GM18508 (cell line): ENCODE measurements around the gene PERCC1.

Source experiments
- ATAC-seq: cut with Tn5 transposase; IDR thresholded peaks from one replicate; pipeline ENCODE4 v1.9.1; 2021; ENCODE audit warnings: moderate number of reproducible peaks; ENCODE audit not compliant: insufficient read depth, unreplicated experiment

Gene PERCC1

DNA sequence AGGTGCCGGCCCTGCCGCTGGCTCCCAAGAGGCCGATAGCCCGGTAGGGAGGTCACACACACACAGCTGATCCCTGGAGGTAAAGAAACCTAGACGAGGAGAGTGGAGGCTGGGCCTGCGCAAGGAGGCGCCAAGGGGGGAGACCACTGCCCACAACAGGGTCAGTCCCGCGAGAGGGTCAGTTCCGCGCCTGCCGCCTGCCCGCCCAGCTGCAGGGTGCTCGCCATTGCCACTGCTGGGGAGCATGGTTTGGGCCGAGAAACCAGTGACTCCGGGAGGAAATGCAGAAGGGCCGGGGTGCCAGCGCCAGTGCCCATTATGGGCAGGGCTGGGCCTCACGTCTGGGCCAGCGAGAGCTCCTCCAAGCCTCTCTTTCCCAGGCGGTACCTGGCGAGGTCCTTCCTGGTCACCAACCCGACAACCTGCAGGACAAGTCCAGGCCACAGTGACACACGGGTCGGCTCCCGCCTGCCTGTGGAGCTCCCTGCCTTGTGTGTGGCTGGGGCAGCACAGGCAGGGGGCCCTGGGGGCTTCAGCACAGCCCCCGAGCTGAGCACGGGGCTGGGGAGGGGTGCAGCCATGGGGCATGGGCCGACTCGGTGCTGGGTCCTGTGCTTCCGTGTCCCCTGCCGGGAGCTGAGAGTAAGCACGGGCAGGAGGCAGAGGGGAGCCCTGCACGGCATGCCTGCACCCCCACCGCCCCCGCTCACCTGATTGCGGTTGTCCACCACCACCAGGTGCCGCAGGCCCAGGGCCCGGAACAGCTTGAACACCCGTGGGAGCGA lies 15.6 kb downstream of the PERCC1 start:
- ATAC-seq: no peak

DNA sequence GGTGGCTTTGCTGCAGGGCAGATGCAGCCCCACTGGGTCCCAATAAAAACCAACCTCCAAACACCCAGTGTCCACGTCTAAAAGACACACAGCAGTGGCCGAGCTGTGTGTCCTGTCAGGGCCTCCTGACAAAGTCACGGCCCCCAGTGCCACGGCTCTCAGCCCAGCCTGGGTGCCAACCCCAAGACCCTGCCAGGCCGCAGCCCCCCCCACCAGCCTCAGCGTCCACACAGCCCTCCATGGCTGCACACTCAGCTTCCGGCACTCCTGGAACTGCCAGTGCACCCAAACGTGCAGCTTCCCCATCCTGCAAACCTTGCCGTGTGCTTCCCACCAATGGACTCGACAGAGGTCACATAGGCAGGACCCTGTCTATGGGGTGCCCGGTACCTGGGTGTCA lies 17.1 kb downstream of the PERCC1 start:
- no peak for ATAC-seq

DNA sequence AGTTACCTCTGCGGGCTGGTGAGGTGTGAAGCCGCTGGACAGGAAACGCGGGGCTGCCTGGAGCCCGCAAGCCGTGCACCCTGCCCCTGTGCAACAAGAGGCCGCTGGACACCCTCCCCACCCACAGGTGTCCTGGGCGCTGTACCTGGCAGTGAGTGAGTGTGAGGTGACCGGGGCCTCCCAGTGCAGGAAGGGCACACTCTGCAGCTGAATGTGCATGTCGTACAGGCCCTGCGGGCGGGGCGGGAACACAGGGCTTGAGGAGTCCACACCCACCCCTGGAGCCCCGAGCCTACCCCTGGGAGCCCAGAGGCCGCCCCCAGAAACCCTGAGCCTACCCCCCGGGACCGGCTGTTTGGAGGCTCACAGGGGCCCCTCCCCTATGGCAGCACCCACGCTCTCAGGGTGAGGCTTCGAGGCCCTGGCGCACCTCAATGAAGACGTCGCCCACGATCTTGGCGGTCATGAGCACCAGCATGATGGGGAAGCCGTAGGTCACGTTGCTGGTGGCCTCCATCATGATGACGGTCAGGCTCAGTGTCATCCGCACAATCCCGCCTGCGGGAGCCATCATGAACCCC lies 17.7 kb downstream of the PERCC1 start:
- ATAC-seq: no peak

DNA sequence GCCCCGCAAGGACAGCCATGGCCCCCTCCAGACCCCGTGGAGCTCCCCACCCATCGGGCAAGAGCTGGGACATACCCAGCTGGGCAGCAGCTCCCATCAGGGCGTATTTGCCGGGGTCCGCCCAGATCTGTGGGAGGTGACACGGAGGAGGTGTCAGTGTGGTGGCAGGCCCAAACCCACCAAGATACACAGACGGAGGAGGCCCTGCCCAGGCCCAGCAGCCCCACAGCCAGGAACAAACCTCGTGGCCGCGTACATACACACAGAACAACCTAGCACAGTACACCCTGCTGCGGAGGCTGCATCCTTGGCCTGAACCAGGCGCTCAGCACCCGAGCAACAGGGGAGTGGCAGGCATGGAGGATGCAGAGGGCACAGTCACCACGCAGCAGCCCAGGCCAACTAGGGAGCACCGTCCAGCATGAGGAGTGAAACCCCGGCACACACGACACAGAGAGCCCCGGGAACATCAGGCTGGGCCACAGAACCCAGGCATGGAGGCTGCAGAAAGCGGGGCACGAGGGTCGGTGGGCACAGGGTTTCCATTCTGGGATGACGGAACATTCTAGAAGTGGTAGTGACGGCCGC lies 18.4 kb downstream of the PERCC1 start:
- ATAC-seq: no peak

DNA sequence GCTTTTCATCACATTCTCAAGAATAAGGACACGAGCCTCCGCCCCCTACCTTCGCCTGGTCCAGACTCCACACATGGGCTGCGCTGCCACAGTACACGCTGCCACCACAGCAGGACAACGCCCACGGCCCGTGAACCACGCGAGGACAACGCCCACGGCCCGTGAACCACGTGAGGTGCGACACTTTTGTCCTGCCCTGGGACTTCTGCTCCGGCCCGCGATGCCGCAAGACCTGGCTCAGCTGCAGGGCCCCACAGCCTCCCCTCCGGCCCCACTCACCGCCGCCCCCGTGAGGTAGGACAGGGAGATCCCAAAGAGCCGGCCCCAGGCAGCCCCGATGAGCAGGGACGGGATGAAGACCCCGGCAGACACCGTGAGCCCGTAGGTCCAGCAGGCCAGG lies 19.3 kb downstream of the PERCC1 start:
- no peak for ATAC-seq

DNA sequence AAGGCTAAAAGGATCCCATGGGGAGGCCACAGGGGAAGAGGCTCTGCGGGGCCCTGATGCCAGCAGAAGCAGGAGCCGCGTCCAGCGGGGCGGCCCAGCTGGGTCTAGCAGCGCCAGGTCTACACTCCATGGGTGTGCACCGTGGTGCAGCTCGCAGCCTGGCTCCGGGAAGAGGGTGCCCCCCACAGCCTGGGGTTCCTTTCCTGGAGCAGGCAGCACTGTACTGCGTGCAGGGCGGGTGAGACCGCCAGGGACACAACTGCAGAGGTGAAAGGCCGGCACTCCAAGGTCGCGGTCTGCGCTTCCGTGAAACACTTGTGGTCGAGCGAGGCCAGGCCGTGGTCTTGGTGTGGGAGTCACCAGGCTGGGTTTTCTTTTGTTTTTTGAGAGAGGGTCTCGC lies 20.0 kb downstream of the PERCC1 start:
- ATAC-seq: no peak

DNA sequence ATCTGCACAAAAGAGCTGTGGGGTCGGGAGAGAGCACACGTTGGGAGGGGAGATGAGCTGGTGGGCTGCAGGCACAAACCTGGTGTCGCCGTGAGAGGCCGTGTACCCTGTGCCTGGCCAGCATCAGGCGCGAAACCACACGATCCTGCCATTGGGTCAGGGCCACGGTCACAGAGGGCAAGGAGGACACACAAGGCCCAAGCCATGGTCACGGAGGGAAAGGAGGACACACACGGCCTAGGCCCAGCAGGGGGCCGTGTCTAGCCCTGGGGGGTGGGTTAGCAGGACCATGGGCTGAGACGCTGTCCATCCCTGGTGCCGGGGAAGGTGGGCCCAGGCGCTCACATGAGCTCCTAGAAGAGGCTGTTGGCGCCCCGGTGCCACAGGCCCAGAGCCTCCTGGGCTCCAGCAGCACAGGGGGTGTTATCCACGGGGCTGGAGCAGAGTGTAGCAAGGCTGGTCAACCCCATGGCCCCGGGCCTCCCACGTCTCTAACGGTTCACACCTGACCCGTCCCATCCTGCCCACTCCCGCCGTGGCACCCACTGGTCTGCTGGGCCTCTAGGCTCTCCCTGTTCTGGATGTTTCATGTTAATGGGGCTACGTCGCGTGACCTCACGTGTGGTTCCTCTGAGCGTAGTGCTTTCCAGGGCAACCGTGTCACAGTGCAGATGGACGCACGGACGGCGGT lies 21.0 kb downstream of the PERCC1 start:
- ATAC-seq: no peak

DNA sequence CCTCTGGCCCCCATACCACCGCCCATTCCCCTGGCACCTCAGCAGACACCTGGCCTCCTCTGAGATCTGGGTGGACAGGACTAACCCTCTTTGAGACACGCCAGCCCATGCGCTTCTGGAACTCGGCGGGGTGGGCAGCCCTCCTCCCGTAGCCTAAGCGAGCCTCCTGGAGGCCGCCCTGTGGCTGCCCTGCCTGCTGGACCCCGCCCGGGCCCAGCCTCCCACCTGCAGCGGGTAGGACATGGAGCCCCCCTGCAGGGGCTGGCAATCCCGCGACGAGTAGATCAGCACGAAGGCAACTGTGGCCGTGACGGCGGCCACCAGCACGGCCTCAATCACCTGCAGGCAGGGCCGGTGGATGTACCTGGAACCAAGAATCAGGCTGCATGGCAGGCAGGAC lies 21.7 kb downstream of the PERCC1 start:
- no peak for ATAC-seq

DNA sequence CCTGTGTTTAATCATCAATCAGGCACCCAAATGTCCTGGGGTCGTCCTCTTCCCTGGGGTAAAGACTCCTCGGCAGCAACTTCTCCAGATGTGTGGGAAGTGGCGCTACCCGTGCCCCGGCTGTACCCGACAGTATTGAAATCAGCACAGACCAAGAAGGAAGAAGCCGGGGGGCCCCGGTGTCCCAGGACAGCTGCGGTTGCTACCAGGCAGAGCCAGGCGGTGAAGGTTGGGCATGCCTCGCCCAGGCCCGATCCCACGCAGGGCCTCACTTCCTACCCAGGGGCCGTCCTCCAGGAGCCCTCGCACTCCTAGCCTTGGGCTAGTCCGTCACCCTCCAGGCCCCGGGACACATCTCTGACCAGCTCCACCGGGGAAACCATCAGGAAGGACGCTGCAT lies 22.4 kb downstream of the PERCC1 start:
- no peak for ATAC-seq

DNA sequence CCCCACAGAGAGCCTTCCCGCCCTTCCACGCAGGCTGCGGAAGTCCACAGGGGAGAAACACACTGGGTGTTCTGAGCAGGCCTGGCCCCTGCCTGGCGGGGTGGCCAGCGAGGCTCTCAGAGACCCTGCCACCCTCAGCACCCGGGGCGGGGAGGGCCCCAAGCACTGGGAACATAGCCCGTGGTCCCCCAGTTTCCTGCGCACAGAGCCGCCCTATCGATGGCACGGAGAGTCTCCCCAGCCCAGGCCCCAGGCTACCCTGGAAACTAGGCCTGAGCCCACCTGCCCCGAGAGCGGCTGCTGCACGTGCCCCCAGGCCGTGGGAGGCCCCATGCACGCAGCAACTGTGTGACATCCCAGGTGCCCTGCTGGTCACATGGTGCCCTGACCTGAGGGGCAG lies 23.7 kb downstream of the PERCC1 start:
- ATAC-seq: no peak

DNA sequence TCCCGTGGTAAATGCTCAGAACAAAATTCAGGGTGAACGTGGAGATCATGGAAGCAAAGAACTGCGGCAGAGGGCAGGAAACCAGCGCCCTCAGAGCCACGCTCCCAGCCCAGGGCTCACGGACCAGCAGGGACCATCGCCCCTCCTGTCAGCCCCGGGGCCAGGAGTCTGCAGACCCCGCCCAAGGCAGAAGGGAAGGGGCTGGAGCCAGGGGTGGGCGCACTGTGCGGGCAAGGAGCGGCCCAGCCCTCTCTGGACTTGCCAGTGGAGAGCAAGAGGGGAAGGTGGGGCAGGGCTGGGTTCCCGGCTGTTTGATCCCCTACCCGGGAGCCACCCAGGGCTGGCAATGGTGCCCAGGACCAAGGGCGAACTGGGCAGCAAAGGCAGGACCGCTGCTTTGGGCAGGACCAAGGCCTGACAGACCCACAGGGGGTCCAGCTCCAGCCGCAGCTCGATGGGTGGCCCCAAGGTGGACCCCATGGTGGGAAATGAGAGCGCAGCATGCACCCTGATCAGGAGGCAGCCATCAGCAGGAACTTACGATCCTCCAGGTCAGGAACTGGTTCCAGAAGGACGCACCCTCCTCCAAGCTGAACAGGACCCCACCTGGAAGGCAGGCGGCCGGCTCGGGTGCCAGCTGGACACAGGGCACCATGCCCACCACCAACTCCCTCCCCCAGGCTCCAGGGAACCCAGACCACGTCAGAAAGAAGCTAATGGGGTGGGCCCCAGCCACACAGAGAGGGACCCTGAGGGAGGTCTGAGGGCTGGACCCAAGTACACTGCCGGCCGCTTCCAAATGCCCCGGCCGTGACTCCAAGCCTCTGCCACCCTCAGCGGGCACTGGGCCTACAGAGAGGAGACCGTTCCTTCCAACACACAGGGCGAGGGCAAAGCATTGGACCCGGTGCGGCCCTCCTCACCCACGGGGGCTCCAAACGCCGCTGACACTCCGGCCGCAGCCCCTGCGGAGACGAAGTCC lies 24.6 kb downstream of the PERCC1 start:
- ATAC-seq: no peak

DNA sequence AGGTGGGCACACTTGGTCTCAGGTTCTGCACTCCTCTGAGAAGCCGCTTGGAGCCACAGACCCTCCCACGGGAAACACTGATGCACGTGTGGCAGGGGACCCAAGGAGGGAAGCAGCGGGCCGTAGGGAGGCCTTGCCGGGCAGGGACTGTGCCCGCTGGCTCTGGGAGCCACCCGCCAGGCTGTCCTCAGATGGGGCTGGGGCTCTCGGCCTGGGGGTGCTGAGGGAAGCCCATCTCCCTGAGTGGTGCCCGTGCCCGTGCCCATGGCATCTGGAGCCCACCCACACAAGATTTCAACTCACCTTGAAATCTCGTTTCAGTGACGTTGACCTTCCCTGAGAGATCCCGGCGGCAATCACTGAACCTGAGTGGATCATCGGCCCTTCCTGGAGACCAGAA lies 26.1 kb downstream of the PERCC1 start:
- no peak for ATAC-seq

DNA sequence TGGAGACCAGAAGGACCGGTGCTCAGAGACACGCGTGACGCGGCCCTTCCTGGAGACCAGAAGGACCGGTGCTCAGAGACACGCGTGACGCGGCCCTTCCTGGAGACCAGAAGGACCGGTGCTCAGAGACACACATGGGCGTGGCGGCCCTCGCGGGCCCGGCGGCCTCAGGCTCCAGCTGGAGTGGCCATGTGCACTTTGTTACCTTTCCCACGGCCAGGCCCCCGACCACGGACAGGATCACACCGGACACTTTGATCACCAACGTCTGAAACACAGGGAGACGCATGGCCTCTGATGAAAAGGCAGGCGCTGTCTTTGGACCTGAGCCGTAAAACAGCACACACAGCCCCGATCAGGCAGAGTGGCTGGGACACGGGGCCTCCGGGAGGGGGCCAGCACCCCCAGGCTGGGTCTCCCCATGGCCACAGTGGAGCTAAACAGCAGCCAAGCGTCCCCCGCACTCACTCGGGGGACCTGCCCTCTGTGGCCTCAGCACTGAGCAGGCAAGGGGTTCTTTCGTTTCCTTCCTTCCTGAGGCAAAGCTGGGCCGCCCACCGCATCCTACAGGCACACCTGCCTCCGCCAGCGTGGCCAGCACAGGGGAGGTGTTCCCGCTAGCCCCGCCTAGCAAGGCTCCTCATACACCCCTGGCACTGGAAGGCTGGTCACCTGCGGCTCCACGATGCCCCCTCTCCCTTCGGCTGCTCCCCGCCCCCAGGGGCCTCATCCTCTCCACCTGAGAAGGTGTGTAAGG lies 26.8 kb downstream of the PERCC1 start:
- ATAC-seq: no peak

DNA sequence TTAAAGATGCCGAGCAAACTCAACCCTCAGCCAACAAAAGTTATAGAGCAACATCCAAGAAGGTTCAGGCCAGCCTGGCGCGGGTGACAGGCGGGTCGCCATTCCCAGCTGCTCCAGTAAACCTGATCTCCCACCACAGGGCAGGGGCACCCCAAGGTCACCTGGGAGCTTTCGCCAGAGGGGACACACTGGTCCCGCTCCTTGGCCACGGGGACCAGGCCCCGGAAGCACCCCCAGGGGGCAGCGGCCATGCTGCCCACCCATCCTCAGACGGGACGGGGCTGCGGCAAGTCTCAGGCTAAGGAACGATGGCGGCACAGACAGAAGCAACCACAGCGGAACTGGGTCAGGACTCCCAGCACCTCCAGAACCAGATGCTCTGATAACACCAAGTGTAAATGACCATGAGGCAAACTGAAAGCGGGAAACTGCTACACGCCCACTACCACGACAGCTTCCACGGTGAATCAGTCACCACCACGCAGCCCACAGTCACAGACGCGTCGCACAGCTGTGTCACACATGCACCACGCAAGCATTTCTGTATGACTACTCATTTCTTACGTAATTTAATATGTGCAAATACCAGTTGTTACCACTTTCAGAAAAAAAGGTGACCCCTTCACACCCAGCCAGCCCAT lies 27.6 kb downstream of the PERCC1 start:
- ATAC-seq: no peak

DNA sequence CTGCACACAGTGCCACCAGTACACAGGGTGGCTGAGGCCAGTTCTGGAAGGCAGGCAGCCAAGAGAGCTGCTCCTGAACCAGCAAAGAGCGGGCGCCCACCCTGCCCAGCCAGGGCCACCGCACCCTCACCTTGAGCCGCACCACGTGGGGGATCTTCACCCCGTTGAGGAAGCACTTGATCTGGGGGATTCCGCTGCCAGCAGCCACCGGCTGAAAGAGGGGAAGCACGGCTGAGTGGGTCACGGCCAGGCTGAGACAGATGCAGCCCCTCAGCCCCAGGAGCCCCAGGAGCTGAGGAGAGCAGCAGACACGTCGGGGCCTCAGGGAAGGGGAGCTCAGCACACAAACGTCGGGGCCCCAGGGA lies 28.1 kb downstream of the PERCC1 start:
- ATAC-seq: no peak

DNA sequence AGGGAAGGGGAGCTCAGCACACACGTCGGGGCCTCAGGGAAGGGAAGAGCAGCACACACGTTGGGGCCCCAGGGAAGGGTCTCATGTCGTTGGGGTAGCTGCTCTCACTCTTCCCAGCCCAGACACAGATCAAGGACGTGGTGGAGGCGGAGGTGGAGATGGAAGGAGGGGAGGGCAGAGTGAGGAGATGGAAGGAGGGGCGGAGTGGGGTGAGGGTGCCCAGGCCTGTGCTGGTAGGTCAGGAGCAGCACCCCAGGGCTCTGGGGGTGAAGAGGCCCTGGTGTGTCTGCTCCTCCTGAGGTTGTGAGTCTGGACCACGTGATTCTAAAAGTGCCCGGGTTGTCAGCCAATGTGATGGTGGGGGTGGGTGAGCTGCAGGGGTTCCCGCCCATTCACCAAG lies 29.1 kb downstream of the PERCC1 start:
- no peak for ATAC-seq

DNA sequence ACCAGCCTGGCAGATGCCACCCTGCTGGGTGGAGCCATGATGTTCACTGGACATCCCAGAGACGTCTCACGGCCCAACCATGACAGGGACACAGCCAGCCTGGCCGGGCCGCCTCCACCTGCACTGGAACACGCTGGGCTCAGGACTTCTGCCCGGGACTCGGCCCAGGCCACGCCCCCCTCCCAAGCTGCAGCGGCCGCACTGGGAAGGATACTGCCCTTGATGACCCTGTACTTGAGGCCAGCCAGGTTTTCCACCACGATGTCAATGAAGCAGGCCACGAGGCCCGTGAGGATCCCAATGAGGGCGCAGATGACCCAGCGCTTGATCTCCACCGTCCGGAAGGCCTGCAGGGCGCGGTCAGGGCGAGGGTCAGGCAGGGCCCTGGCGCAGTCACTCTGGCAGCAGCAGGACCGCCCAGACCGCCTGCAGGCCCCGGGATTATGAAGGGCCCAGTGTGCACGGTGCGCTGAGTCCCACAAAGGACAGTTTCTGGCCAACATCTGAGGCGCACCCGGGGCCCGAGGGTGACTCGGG lies 29.8 kb downstream of the PERCC1 start:
- ATAC-seq: no peak

DNA sequence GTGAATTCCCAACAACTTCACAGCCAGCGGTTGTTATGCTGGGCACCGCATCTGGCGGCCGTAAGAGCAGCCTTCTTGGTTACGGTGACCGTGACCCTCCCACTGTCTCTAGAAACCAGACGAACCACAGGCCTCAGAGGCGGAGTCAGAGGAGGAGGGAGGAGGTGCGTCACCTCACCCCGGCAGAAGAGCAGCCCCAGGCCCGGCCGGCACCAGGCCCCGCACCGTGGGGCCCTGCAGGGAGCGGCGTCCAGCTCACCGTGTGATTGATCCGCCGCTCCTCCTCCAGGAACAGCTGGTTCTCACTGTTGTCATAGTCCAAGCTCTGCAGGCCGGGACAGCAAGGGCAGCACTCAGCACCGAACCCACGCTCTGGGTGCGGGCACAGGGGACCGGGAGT lies 30.3 kb downstream of the PERCC1 start:
- ATAC-seq: no peak
